ENCODE measurements around the gene ASTL.
"Not testable (repeated sequence)": the region's sequence is repeated elsewhere in the genome, so short reads cannot be mapped to it uniquely, and the experiment has no call there.

The ASTL gene

DNA sequence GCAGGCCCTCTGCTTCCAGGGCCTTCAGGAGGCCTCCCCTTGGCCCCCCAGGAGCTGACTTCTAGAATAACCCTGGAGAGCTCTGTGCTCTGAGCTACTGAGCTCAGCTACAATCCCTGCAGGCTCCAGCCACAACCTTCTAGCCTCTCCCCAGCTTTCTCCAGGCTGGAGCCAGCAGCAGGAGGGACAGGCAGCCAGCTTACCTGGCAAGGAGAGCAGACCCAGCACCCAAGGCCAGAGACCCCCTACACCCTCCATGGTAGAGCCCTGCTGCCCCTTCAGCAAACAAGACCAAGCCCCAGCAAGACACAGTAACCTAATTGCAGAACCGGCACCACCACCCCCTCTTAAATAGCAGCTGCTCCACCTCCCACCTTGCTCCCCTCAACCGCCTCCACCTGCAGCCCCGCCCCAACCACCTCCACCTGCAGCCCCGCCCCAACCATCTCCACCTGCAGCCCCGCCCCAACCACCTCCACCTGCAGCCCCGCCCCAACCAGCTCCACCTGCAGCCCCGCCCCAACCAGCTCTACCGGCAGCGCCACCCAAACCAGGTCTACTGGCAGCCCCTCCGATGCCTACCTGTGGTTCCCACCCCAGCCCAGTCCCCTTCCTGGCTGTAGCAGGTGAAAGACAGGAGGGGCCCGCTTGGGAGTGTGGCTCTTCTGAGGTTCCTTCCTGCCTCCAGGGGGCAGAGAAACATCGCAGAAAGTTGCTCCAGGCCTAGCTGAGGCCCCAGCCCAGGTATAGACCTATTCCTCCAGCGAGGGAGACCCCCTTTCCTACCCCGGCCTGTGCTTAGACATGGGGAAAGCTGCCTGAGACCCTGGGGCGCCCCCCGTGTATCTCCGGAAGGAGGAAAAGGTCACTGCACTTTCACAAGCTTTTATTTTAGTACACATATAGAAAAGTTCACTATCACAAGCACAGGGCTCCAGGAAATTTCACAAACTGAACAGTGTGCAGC, at the start of gene ASTL:
Gene ASTL (minus strand): TSS at position 324 of the 967 bp plus-strand sequence. CDS start 66 bp downstream, at position 258.
- peak; percentile 76 for DNase-seq

DNA sequence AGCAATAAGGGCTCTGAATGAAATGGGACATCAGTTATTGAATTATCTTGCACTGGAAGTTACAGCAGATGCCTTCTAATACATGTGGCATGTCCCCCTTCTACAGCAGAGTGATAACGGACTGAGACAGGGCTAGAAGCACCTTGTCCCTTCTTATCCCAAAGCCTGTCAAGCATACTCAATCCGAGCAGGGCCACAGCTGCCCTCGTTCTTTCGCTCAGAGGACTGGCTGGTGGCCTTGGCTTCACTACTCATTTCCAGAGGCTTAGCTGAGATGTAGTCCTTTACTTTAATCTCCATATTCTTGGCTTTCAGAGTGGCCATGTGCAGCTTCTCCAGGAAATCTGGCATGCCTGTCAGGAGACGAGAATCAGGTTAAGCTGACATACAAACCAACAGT, 48.3 kb upstream of the ASTL start:
- DNase-seq = no peak

DNA sequence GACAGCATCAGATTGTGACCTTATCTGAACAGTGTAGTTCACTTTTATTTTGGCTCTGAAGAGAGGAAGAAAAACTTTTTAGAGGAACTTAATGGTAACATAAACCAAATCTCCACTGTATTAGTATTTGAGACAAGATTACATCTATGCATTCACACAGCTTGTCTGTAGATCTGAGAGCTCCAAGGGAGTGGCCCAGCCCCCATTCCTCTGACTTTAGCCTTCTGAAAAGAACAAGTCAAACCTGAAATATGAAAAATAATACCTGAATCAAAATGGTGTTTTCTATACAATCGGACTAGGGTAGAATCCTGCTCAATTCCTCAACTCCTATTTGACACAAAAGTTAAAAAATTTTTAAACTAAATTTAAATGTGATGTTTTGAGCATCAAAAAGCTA, 47.2 kb upstream of the ASTL start:
- DNase-seq = no peak

DNA sequence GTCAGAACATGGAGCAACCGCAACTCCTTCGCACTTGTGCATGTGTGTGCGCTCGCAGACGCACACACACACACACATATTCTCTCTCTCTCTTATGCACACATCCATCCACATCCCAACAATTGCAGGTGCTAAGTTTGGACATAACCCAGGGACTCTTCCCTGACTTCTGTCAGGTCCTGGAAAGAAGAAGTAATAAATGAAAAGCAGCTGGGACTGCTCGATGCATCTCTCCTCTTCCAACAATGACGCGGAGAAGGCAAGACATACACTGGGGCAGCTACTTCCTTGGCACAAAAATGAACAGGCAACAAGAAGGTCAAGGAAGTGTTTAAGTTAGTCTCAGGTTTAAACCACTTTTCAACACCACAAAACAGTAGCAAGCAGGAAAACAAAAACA, 46.7 kb upstream of the ASTL start:
- no peak for DNase-seq

DNA sequence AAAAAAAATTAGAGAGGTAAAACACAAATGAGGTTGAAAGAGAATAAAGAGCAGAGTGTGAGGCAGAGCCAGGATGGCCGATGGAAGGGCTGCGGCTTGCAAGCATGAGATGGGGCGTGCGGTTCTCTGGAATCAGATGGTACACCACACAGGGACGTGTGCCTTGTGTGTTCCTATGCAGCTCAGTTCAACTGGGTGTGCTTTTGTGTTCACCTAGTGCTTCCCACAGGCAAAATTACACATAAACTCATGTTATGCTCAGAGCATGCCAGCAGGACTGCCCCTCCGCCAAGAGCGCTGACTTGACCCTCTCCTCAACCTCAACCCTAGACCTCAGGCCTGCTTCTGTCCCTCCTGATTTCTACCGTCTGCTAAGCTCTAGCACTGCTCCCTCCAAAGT, 45.9 kb upstream of the ASTL start:
- DNase-seq = no peak

DNA sequence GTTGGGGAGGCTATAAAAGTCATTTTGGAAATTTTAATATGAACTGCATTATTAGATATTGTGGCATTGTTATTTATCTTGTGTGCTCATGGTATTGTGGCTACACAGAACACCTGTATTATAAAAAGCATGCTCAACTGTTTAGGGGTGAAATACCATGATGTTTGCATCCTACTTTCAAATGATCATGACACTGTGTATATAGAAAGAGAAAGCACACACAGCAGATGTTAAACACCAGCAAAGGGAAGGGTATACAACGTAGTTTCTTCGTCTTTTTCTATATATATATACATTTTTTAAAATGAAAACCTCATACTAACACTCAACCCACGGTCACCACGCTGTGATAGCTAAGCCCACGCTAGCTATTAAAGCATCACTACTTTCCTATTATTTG, 43.2 kb upstream of the ASTL start:
- DNase-seq = no peak

DNA sequence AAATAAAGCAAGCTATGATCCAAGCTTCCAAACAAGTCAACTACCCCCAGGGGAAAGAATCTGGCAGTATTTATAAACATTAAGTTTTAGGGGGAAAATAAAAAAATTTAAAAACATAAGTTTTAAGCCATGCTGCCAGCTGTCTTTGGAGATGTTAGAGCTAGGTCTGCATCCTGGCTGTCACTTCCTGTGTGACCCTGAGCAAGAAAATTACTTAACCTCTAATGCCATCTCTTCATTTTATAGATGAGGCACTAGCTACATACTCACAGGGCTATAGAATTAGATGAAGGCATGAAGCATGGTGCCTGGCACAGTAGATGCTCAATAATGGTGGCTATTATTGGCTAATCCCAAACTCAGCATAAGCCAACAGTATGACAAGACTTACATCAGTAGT, 42.2 kb upstream of the ASTL start:
- no peak for DNase-seq

DNA sequence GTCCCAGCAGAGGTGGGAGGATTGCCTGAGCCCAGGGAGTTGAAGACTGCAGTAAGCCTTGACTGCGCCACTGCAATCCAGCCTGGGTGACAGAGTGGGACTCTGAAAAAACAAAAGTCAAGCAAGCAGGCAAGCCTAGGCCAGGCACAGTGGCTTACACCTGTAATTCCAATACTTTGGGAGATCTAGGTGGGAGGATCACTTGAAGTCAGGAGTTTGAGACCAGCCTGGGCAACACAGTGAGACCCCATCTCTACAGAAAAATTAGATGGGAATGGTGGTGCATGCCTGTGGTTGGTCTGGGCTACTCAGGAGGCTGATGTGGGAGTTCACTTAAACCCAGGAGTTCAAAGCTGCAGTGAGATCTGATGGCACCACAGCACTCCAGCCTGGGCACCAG, 41.7 kb upstream of the ASTL start:
- no peak for DNase-seq

DNA sequence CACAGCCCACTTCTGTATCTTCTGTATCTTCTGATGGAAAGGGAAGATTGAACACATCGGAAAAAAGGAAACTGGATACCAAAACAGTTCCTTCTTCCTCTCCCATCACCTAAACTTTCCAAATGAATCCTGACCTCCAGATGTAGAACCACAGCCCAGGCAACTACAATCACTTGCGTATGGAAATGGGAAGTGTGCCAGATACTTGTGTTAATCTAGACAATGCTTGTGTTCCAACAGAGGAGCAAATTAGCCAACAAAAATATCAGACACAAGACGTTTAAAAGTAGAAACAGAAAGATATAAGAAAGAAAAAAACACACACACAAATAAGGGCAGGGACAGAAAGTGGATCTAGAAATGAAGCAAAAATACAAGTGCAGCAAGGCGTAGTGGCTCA, 38.4 kb upstream of the ASTL start:
- DNase-seq = no peak

DNA sequence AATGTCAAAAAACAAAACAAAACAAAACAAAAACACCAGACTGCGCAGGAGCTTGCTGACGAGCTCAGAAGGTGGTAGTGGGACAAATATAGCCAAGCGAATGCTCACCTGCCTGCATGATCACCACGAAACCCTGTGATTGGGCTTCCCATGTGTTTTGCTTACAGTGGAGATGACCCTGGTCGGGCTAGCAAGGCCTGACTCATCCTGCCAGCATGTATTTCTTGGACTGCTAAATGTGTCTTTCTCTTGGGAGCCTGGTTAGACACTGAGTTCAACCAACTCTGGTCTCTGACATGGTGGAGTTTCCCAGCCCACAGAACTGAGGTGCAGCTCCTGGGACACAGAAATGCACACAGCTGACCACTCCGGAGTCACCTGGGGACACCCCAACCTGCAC, 37.6 kb upstream of the ASTL start:
- no peak for DNase-seq

DNA sequence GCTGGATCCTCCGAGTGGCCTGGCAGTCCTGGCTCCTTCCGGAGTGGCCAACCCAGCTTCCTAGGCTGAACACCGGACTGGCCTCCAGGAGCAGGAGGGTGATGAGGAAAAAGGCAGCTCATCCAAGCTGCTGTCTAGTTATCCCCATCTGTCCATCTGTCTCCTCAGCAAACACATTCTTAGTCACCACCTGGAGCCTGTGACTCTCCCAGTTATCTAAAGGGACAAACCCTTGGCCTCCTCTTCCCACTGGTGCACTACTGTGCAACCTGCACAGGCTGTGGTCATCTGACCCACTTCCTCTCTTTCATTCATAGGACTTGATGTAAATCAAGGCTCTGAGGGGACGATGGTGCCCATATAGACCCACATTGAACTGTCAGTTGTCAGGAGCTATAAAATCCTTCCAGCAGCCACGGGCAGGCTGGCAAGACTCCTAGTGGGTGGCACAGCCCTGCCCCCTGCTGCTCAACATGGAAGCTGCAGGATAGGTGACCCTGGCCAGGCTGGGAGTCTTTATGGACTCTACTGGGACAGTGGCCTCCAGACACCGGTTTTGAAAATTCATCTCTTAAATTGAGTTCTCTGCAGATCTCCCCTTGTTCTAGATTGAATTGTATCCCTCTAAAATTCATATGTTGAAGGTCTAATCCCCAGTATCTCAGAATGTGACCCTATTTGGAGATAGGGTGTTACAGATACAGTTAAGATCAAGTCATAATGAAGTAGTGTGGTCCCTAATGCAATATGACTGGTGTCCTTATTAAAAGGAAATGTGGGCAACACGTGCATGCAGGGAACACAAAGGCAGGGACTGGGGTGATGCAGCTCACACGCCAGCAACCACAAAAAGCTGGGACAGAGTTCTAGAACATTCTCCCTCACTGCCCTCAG, 36.2 kb upstream of the ASTL start:
- peak; percentile 90 for DNase-seq

DNA sequence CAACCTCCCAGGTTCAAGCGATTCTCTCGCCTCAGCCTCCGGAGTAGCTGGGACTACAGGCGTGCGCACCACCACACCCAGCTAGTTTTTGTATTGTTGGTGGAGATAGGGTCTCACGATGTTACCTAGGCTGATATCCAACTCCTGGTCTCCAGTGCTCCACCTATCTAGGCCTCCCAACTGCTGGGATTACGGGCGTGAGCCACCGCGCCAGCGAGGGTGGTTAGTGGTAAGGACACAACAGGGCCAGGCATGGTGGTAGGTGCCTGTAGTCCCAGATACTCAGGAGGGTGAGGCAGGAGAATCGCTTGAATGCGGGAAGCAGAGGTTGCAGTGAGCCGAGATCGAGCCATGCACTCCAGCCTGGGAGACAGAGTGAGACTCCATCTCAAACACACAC, 33.5 kb upstream of the ASTL start:
- no peak for DNase-seq

DNA sequence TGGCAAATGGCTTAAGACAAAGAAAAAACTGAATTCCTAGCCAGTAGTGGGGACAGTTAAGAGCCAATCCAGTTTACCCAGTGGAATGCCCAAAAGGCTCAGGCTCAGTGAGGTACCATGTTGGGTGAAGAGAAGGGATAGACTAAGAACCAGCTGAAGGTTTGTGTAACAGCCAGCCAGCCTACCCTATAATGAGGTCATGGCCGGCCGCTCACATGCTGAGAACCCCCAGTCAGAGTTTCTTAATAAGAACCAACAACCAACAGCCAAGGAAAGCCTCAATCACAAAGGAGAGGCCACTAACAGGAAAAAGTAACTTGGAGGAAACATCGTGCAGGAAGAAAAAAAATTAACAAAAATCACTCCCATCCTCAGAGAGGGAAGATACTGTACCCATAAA, 32.3 kb upstream of the ASTL start:
- no peak for DNase-seq

DNA sequence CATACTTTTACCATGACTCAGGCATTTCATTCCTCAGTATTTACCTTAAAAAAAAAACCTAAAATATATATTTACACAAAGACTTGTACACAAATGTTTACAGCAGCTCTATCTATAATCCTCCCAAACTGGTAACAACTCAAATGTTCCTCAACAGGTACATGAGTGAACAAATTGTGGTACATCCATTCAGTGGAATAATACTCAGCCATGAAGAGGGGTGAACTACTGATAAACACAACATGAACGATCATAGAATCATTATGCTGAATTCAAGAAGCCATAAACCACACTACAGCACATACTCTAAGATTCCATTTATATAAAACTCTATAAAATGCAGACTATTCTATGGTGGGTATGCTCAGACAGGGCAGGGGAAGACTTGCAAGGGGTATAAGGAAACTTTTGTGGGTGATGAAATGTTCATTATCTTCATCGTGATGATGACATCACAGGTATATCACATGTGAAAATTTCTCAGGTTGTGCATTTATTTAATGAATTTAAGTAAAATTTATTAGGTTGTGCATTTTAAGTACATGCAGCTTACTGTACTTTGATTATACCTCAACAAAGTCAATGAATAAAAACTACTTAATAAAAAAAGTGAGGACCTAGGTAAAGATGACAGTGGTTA, 31.7 kb upstream of the ASTL start:
- DNase-seq = no peak

DNA sequence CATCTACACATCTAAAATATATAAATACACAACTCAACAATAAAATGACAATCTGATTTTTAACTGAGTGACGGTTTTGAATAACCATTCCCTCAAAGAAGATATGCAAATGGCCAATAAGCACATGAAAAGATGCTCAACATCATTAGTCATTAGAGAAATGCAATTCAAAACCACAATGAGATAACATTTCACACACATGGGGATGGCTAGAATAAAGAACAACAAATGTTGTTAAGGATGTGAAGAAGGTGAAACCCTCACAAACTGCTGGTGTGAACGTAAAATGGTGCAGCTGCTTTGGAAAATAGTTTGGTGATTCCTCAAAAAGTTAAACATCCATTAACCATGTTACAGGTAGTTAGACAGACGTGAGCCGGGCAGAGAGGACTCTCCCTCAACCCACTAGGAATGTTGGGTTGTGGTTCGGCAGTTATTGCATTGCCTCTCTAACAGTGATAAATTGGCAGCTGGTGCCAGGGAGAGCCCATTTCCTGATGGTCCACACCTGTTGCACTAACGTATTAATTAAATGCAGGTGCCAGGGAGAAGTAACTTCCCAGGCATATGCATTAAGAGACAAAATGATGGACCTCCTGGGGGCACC, 29.2 kb upstream of the ASTL start:
- no peak for DNase-seq

DNA sequence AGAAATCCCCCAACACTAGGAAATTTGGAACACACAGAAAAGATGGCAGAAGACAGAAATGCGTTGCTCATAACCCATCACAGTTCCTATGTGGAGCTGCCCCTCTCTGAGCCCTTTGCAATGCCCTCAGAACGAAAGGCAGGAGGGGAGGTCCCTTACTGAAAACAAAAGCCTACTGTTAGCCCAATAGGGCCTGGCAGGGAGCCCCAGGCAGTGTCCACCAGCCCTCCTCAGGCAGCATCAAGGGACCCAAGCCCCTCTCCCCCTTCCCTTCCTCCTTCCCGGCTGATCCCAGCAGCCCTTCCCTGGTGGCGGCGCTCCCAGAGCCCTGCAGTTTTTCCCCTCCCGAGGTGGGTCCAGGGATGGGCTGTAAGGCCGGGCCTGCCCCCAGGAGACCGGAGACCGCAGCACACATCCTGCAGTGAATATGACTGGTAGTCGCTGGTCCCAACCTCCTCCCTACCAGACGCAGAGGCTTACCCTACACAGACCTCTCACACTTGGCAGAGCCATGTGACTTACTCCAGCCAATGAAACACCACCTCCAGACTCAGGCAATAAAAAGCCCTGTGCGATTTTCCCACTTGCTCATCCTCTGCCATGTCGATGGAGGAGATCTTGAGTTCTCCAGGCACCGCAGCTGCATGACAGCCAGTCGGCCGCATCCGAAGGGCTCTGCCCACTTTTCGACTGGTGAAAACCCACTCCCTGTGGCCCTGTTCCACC, 26.3 kb upstream of the ASTL start:
- peak; percentile 82 for DNase-seq

DNA sequence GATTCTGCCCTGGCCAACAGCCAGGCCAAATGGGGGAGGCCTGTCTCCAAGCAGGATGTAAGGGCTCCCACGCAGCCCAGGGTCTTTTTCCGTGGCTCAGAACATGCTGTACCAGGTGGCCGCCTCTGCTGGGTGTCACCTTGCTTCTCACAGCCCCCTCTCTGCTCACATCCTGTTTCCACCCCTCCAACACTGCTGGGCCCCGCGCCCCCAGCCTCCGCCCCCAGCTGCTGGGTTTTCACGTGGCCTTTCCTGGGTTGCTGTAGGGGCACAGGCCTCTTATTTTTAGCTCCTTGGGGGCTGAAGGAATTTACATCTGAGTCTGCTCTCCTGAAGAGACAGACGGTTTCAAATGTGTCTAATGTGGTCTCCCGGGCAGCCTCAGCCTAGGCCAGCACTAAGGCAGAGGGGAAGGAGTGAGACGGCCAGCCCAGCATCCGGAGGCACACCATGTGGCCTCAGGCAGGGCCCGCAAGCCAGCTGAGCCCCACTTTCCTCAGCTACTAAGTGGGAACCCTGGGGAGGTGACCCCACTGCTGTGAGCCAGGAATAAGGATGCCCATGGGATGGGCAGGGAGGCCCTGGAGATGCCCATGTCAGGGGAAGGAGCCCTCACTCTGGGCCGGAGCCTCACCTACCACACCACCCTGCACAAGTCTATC, 25.6 kb upstream of the ASTL start:
- peak; percentile 91 for DNase-seq

DNA sequence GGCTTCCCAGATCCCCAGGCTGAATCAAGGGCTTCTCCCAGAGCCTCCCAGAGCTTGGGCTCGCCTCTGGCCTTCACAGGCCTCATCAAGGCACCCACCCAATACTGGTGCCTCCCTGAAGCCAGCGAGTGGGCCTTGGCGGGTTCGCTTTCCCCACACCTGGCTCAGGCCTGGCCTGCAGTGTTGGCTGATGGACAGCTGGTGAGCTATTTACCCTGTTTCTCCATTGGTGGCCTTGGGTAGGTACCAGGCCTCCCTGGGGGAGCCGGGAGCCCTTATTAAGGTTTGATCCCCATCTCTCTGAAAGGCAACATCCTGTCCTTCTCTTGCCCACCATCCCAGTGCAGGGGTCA, 25.1 kb upstream of the ASTL start:
- no peak for DNase-seq

DNA sequence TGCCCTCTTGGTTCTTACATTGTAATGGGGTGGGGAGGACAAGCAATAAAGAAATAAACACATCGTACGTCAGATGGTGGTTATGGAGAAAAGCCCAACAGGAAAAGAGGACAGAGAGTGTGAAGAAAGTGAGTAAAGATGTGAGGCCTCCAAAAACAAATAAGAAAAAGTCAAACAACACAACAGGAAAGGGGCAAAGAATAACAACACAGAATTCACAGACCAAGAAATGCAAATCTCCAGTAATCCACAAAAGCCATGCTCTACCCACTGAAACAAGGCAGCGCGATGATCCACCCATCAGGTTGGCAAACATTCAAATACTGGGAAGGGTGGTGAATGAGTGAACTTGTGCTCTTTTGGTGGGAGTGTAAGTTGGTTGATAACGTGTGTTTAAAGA, 23.6 kb upstream of the ASTL start:
- DNase-seq = peak; percentile 31

DNA sequence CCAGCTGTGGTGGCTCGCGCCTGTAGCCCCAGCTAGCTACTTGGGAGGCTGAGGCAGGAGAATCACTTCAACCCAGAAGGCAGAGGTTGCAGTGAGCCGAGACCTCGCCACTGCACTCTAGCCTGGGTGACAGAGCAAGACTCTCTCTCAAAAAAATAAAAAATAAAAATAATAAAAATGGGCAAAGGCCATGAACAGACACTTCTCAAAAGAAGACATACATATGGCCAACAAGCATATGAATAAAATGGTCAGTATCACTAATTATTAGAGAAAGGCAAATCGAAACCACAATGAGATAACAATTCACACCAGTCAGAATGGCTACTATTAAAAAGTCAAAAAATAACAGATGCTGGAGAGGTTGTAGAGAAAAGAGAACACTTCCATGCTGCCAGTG, 22.1 kb upstream of the ASTL start:
- DNase-seq = not testable (repeated sequence)

DNA sequence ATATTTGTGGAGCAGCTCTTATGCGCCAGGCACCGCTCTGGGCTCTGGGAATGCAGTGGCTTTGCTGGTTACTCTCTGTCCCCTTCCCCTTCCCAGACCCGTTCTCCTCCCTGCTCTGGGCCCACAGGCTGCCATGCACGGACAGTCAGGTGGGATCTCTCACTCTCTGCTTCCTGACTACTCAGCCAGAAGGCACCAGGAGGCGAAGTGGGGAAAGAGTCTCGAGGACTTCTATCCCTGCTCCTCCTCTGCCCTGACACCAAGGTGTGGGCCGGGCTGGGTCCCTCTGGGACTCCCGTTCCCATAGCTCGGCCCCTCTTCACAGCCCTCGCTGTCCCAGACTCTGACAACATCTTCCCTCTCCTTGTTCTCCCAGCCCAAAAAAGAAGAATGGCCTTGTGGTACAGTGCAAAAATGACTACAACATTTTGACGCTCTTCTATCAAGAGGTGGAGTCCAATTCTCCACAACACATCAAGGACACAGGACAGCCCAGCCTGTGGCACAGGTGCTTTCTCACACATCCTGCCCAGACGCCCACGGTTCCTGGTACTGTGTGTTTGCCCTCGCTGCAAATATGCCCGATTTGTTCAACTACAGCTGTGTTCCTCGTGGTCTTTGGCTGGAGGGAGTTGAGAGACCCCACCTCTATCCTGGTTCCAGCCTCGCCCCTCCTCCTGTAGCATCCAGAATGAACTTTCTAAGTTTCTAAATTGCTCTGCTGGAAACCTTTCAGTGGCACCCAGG, 21.0 kb upstream of the ASTL start:
- DNase-seq = peak; percentile 77
